Measurements from ENCODE around the gene RWDD3.

DNA sequence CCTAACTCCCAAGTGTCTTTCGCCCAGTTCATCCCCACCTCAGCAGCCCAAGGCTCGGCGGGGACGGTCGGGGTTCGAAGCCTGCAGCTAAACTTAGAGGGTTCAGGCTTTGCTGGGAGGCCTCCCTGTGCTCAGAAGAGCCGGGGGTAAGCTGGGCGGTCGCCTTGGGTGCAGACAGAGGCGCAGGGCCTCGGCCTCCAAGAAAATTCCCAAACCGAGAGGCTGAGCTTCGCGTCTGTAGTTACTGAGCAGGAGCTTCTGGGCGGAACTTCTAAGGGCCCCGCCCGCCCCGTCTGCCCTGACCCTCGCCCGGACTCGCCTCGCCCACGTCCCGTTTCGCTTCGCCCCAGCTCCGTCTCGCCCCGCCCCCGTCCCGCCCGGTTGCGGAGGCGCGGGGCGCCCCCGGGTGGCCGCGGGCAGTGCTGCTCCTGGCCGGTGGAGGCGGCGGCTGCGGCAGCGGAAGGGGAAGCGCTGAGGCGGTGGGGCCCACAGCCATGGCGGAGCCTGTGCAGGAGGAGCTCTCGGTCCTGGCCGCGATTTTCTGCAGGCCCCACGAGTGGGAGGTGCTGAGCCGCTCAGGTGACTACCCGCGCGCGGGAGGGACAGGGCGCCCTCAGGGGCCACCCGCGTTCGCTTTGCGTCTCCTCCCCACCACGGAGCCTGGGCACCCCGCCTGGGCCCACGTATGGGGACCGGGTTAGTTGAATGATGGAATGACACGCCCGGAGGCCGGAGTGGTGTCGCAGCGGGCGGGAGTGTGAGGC lies at the start of gene RWDD3:
- TF ChIP-seq, protein P1, sequence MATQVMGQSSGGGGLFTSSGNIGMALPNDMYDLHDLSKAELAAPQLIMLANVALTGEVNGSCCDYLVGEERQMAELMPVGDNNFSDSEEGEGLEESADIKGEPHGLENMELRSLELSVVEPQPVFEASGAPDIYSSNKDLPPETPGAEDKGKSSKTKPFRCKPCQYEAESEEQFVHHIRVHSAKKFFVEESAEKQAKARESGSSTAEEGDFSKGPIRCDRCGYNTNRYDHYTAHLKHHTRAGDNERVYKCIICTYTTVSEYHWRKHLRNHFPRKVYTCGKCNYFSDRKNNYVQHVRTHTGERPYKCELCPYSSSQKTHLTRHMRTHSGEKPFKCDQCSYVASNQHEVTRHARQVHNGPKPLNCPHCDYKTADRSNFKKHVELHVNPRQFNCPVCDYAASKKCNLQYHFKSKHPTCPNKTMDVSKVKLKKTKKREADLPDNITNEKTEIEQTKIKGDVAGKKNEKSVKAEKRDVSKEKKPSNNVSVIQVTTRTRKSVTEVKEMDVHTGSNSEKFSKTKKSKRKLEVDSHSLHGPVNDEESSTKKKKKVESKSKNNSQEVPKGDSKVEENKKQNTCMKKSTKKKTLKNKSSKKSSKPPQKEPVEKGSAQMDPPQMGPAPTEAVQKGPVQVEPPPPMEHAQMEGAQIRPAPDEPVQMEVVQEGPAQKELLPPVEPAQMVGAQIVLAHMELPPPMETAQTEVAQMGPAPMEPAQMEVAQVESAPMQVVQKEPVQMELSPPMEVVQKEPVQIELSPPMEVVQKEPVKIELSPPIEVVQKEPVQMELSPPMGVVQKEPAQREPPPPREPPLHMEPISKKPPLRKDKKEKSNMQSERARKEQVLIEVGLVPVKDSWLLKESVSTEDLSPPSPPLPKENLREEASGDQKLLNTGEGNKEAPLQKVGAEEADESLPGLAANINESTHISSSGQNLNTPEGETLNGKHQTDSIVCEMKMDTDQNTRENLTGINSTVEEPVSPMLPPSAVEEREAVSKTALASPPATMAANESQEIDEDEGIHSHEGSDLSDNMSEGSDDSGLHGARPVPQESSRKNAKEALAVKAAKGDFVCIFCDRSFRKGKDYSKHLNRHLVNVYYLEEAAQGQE (tag by site-specific recombination; IDR thresholded peaks at IDR 0.05): no peak
- TF ChIP-seq, protein P2, sequence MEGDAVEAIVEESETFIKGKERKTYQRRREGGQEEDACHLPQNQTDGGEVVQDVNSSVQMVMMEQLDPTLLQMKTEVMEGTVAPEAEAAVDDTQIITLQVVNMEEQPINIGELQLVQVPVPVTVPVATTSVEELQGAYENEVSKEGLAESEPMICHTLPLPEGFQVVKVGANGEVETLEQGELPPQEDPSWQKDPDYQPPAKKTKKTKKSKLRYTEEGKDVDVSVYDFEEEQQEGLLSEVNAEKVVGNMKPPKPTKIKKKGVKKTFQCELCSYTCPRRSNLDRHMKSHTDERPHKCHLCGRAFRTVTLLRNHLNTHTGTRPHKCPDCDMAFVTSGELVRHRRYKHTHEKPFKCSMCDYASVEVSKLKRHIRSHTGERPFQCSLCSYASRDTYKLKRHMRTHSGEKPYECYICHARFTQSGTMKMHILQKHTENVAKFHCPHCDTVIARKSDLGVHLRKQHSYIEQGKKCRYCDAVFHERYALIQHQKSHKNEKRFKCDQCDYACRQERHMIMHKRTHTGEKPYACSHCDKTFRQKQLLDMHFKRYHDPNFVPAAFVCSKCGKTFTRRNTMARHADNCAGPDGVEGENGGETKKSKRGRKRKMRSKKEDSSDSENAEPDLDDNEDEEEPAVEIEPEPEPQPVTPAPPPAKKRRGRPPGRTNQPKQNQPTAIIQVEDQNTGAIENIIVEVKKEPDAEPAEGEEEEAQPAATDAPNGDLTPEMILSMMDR (tag by site-specific recombination; IDR thresholded peaks at IDR 0.05): peak; percentile 76
- peak; percentile 28 for TF ChIP-seq ZNF510 (tag by site-specific recombination; IDR thresholded peaks at IDR 0.05; ENCODE audit: insufficient replicate concordance)
- TF ChIP-seq, protein P3, sequence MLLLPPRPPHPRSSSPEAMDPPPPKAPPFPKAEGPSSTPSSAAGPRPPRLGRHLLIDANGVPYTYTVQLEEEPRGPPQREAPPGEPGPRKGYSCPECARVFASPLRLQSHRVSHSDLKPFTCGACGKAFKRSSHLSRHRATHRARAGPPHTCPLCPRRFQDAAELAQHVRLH (tag by site-specific recombination; IDR thresholded peaks at IDR 0.05): peak; percentile 65; the same call in 1 of the 2 replicates
